HUES48 (cell line): ENCODE data around the gene CBR4.
"Not testable (repeated sequence)": the region's sequence is repeated elsewhere in the genome, so short reads cannot be mapped to it uniquely, and the experiment has no call there.

Experiments used
- H3K27ac ChIP-seq: one replicate; pipeline ENCODE4 v1.7.0; 2013; ENCODE audit warnings: low read depth, low read length, inconsistent platforms
- H3K27me3 ChIP-seq: 2 replicates; pipeline ENCODE4 v1.6.1; 2013; ENCODE audit warnings: mild to moderate bottlenecking, low read length; ENCODE audit not compliant: control insufficient read depth, insufficient read depth
- H3K36me3 ChIP-seq: 2 replicates; pipeline ENCODE4 v1.6.1; 2013; ENCODE audit warnings: low read length; ENCODE audit not compliant: control insufficient read depth, insufficient read depth
- H3K4me1 ChIP-seq: 2 replicates; pipeline ENCODE4 v1.6.1; 2013; ENCODE audit warnings: mild to moderate bottlenecking, low read length; ENCODE audit not compliant: control insufficient read depth, insufficient read depth
- H3K4me3 ChIP-seq: 2 replicates; pipeline ENCODE4 v1.5.1; 2013; ENCODE audit warnings: mild to moderate bottlenecking, low read depth, low read length
- H3K9ac ChIP-seq: 2 replicates; pipeline ENCODE4 v1.6.1; 2013; ENCODE audit warnings: mild to moderate bottlenecking, low read depth, low read length, moderate library complexity
- H3K9me3 ChIP-seq: 2 replicates; pipeline ENCODE4 v1.6.1; 2013; ENCODE audit warnings: low read length; ENCODE audit not compliant: control insufficient read depth, insufficient read depth

Gene CBR4

GRCh38 chr4:168981942-168982341, 28.1 kb downstream of the CBR4 start:
- Histone ChIP-seq H3K9me3 (0 out of 2 replicates have a peak, but pooled peaks cover 5% of the 10 kb centered on the region), H3K9ac (no peak overlapping the region), H3K4me3 (no peak overlapping the region), H3K36me3 (peaks cover 25% of the 10 kb centered on the region), H3K27ac (no peak overlapping the region), H3K27me3 (no peaks in the 10 kb centered on the region), H3K4me1 (no peaks in the 10 kb centered on the region)

- no peaks in the 10 kb centered on the region for H3K4me1 ChIP-seq
- peaks cover 25% of the 10 kb centered on the region for H3K36me3 ChIP-seq
- no peak overlapping the region for H3K9ac ChIP-seq
- H3K27ac ChIP-seq, result no peak overlapping the region
- no peak overlapping the region for H3K4me3 ChIP-seq
- no peaks in the 10 kb centered on the region for H3K27me3 ChIP-seq
- H3K9me3 ChIP-seq, result 0 out of 2 replicates have a peak, but pooled peaks cover 5% of the 10 kb centered on the region
Measured at GRCh38 chr4:168981460-168981859, 28.6 kb downstream of the CBR4 start.

GRCh38 chr4:168979338-168979737, 30.7 kb downstream of the CBR4 start:
- Histone ChIP-seq H3K9me3 (peaks cover 20% of the 10 kb centered on the region), H3K27ac (no peak overlapping the region), H3K36me3 (peaks cover 33% of the 10 kb centered on the region), H3K27me3 (no peaks in the 10 kb centered on the region), H3K4me1 (no peaks in the 10 kb centered on the region), H3K9ac (no peak overlapping the region), H3K4me3 (no peak overlapping the region)

- Histone ChIP-seq H3K4me3 (no peak overlapping the region), H3K27me3 (no peaks in the 10 kb centered on the region), H3K36me3 (peaks cover 38% of the 10 kb centered on the region), H3K9me3 (peaks cover 26% of the 10 kb centered on the region), H3K4me1 (no peaks in the 10 kb centered on the region), H3K27ac (no peak overlapping the region), H3K9ac (no peak overlapping the region)
Measured at GRCh38 chr4:168978001-168978700, 31.9 kb downstream of the CBR4 start.

GRCh38 chr4:168972596-168972995, 37.5 kb downstream of the CBR4 start:
- Histone ChIP-seq H3K27ac (no peak overlapping the region), H3K36me3 (peaks cover 29% of the 10 kb centered on the region)

GRCh38 chr4:168960716-168961115, 49.3 kb downstream of the CBR4 start:
- no peaks in the 10 kb centered on the region for H3K27me3 ChIP-seq
- H3K27ac ChIP-seq, result no peak overlapping the region
- no peak overlapping the region for H3K9ac ChIP-seq
- H3K9me3 ChIP-seq, result peaks cover 6% of the 10 kb centered on the region
- H3K4me1 ChIP-seq, result no peaks in the 10 kb centered on the region
- H3K4me3 ChIP-seq, result no peak overlapping the region
- H3K36me3 ChIP-seq, result no peaks in the 10 kb centered on the region

More at GRCh38 chr4:168972596-168972995, 37.5 kb downstream of the CBR4 start:
- no peak overlapping the region for H3K9ac ChIP-seq
- H3K9me3 ChIP-seq, result peaks cover 28% of the 10 kb centered on the region
- H3K27me3 ChIP-seq, result no peaks in the 10 kb centered on the region
- no peak overlapping the region for H3K4me3 ChIP-seq
- H3K4me1 ChIP-seq, result no peaks in the 10 kb centered on the region

- no peak overlapping the region for H3K27ac ChIP-seq
- peaks cover 6% of the 10 kb centered on the region for H3K9me3 ChIP-seq
- H3K36me3 ChIP-seq, result no peaks in the 10 kb centered on the region
- H3K4me1 ChIP-seq, result no peaks in the 10 kb centered on the region
- H3K4me3 ChIP-seq, result no peak overlapping the region
- H3K9ac ChIP-seq, result no peak overlapping the region
- no peaks in the 10 kb centered on the region for H3K27me3 ChIP-seq
Measured at GRCh38 chr4:168955674-168956073, 54.4 kb downstream of the CBR4 start.

- H3K9ac ChIP-seq, H3K27ac ChIP-seq, H3K27me3 ChIP-seq, H3K36me3 ChIP-seq, H3K4me3 ChIP-seq, H3K9me3 ChIP-seq, H3K4me1 ChIP-seq: not testable (repeated sequence)
Measured at GRCh38 chr4:168952821-168953246, 57.2 kb downstream of the CBR4 start.

GRCh38 chr4:168945291-168945690, 64.8 kb downstream of the CBR4 start:
- Histone ChIP-seq H3K9me3 (no peaks in the 10 kb centered on the region), H3K36me3 (no peaks in the 10 kb centered on the region), H3K27me3 (no peaks in the 10 kb centered on the region), H3K27ac (no peak overlapping the region), H3K4me1 (0 out of 2 replicates have a peak, but pooled peaks cover 2% of the 10 kb centered on the region), H3K9ac (no peak overlapping the region), H3K4me3 (no peak overlapping the region)

- H3K27ac ChIP-seq, result no peak overlapping the region
- no peaks in the 10 kb centered on the region for H3K9me3 ChIP-seq
- 0 out of 2 replicates have a peak, but pooled peaks cover 2% of the 10 kb centered on the region for H3K4me1 ChIP-seq
- H3K4me3 ChIP-seq, result no peak overlapping the region
- no peaks in the 10 kb centered on the region for H3K36me3 ChIP-seq
- no peaks in the 10 kb centered on the region for H3K27me3 ChIP-seq
- no peak overlapping the region for H3K9ac ChIP-seq
Measured at GRCh38 chr4:168942985-168943384, 67.1 kb downstream of the CBR4 start.
